Kidney epithelial cell (primary cell): ENCODE measurements around the gene PPDPF. TPM values are rescaled to one million over a fixed set of nuclear protein-coding genes. Genes with fewer than 3 reads are reported as not detected.

ENCODE experiments used
- DNase-seq: peaks from one replicate; pipeline ENCODE4 v3.0.0-alpha.2; 2010; ENCODE audit warnings: low read depth
- H3K27me3 ChIP-seq: 2 replicates; pipeline ENCODE4 v1.6.0; 2011; ENCODE audit warnings: low read length; ENCODE audit not compliant: control insufficient read depth, insufficient read depth
- H3K36me3 ChIP-seq: 2 replicates; pipeline ENCODE4 v1.5.1; 2011; ENCODE audit warnings: low read length; ENCODE audit not compliant: control insufficient read depth, insufficient read depth
- H3K4me3 ChIP-seq: 2 replicates; pipeline ENCODE4 v1.5.1; 2011; ENCODE audit warnings: low read depth, mild to moderate bottlenecking, control low read depth, low read length
- CTCF ChIP-seq: IDR thresholded peaks from 2 replicates; pipeline ENCODE4 v1.5.1; 2011; ENCODE audit warnings: mild to moderate bottlenecking, moderate library complexity, low read length, control low read depth, inconsistent platforms; ENCODE audit not compliant: insufficient read depth, poor library complexity, severe bottlenecking
- total RNA-seq: library from RNA; depleted of rRNA; stranded (reverse); fragments of >200 nt; gene quantifications from 2 replicates; pipeline ENCODE4 v1.2.3, GENCODE V29; 2015

The PPDPF gene
- total RNA-seq, 1 donor from 2014 or later, result 114 TPM

- no peak overlapping the region for H3K4me3 ChIP-seq
- no peaks in the 10 kb centered on the region for H3K36me3 ChIP-seq
- H3K27me3 ChIP-seq, result no peaks in the 10 kb centered on the region
- no peak for TF ChIP-seq CTCF
- no peak for DNase-seq
Measured at GRCh38 chr20:63560856-63561609, 40.5 kb downstream of the PPDPF start.

DNA sequence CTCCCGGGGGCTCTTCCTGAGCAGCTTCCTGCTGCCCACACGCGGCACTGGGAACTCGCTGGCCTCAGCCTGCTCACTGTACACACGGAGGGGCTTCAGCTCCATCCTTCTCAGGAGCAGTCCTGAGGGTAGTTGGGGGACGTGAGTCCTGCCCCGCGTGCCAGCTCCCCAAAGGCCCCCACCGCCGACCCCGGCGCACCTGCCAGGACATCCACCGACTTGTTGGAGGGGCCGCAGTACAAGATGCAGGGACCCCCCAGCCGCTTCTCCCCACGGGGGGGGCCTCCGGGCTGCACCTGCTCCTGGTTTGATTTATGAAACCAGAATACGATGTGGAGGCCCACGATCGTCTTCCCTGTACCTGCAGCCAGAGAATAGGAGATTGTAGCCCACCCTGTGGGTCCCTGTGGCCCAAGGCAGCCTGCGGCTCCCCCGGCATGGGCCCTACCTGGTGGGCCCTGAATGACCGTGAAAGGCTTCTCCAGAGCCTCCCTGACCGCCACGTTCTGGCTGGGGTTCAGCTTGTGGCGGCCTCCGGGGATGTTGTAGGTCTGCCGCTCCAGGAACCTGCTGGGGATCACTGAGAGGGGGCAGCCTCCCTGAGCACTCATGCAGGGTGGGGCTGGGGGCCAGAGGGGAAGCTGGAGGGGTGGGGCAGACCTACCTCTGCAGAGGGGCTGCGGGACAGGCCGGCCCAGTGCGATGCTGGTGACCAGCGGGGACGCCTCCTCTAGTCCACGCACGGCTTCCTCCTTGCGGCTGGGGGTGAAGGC is 41.2 kb downstream of the PPDPF start:
- H3K36me3 ChIP-seq, result no peaks in the 10 kb centered on the region
- H3K27me3 ChIP-seq, result no peaks in the 10 kb centered on the region
- no peak for TF ChIP-seq CTCF
- no peak for DNase-seq
- no peak overlapping the region for H3K4me3 ChIP-seq

- Histone ChIP-seq H3K36me3 (no peaks in the 10 kb centered on the region), H3K4me3 (no peak overlapping the region), H3K27me3 (no peaks in the 10 kb centered on the region)
- no peak for DNase-seq
- TF ChIP-seq CTCF, result no peak
Measured at GRCh38 chr20:63562461-63563224, 42.1 kb downstream of the PPDPF start.

GRCh38 chr20:63563225-63563935 is 42.8 kb downstream of the PPDPF start:
- Histone ChIP-seq H3K27me3 (no peaks in the 10 kb centered on the region), H3K36me3 (no peaks in the 10 kb centered on the region), H3K4me3 (no peak overlapping the region)
- DNase-seq, result no peak
- TF ChIP-seq CTCF, result no peak

DNA sequence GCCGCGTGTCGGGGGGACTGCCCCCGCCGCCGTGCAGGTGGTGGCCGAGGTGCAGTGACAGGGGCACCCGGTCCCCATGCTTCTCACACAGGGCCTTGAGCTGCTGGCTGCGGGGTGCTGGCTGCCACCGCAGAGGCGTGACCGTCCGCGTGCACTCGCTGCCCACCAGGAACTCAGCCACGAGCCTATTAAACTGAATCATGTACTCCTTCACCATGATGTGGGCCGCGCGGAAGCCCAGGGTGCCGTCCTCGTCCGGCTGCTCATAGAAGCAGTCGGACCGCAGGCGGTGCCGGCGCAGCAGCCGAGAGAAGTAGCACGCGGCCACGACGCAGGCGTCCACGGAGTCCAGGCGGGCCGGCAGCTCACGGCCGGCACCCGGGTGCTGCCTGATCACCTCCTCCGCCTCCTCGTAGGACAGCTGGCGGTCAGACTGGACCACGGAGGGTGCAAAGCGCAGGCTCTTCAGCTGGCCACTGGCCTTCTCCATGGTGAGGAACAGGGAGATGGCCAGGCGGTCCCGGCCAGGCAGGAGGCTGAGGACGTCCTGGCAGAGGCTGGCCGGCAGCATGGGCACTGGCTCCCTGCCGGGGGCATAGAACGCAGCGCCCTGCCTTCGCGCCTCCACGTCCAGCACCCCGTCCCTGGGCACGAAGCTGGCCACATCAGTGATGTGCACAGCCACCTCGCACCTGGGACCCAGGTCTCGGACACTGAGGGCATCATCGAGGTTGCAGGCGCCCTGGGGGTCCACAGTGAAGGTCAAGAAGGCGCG is 43.7 kb downstream of the PPDPF start:
- no peak for DNase-seq
- Histone ChIP-seq H3K4me3 (no peak overlapping the region), H3K36me3 (no peaks in the 10 kb centered on the region), H3K27me3 (no peaks in the 10 kb centered on the region)
- no peak for TF ChIP-seq CTCF
